Measurements from ENCODE around the gene FIGNL1.

Gene FIGNL1

GRCh38 chr7:50455658-50456057 lies 5.5 kb upstream of the FIGNL1 start:
- TF ChIP-seq CTCF (IDR thresholded peaks at IDR 0.05; ENCODE audit: control insufficient read depth, insufficient read depth, low read depth, low read length, missing control alignments): no peak
- DNase-seq (ENCODE audit: low read depth): no peak
- no peak overlapping the region for H3K4me3 ChIP-seq (ENCODE audit: control insufficient read depth, low read depth, low read length)

GRCh38 chr7:50454968-50455367 lies 4.8 kb upstream of the FIGNL1 start:
- DNase-seq (ENCODE audit: low read depth): no peak
- TF ChIP-seq CTCF (IDR thresholded peaks at IDR 0.05; ENCODE audit: control insufficient read depth, insufficient read depth, low read depth, low read length, missing control alignments): no peak
- no peak overlapping the region for H3K4me3 ChIP-seq (ENCODE audit: control insufficient read depth, low read depth, low read length)

GRCh38 chr7:50450590-50451032 lies 461 bp upstream of the FIGNL1 start:
- no peak for TF ChIP-seq CTCF (IDR thresholded peaks at IDR 0.05; ENCODE audit: control insufficient read depth, insufficient read depth, low read depth, low read length, missing control alignments)
- DNase-seq (ENCODE audit: low read depth): no peak
- peak overlapping the region; percentile 83 for H3K4me3 ChIP-seq (ENCODE audit: control insufficient read depth, low read depth, low read length)

GRCh38 chr7:50449501-50449880 lies 659 bp downstream of the FIGNL1 start:
- peak overlapping the region; percentile 83 for H3K4me3 ChIP-seq (ENCODE audit: control insufficient read depth, low read depth, low read length)
- TF ChIP-seq CTCF (IDR thresholded peaks at IDR 0.05; ENCODE audit: control insufficient read depth, insufficient read depth, low read depth, low read length, missing control alignments): no peak
- no peak for DNase-seq (ENCODE audit: low read depth)

GRCh38 chr7:50448823-50449222 lies 1.3 kb downstream of the FIGNL1 start:
- no peak for TF ChIP-seq CTCF (IDR thresholded peaks at IDR 0.05; ENCODE audit: control insufficient read depth, insufficient read depth, low read depth, low read length, missing control alignments)
- no peak overlapping the region for H3K4me3 ChIP-seq (ENCODE audit: control insufficient read depth, low read depth, low read length)
- no peak for DNase-seq (ENCODE audit: low read depth)

GRCh38 chr7:50446542-50446960 lies 3.6 kb downstream of the FIGNL1 start:
- H3K4me3 ChIP-seq (ENCODE audit: control insufficient read depth, low read depth, low read length): no peak overlapping the region
- no peak for TF ChIP-seq CTCF (IDR thresholded peaks at IDR 0.05; ENCODE audit: control insufficient read depth, insufficient read depth, low read depth, low read length, missing control alignments)
- DNase-seq (ENCODE audit: low read depth): peak; percentile 53
